H9 (cell line): Measurements from ENCODE around the gene TMEM107. TPM values are rescaled to one million over a fixed set of nuclear protein-coding genes. Genes with fewer than 3 reads are reported as not detected.

Experiments used
- DNase-seq: peaks from one replicate; pipeline ENCODE4 v3.0.0-alpha.2; 2017
- H2AFZ ChIP-seq: one replicate; pipeline ENCODE4 v1.6.1; 2013; ENCODE audit warnings: mild to moderate bottlenecking, low read length, control low read depth, moderate library complexity
- H2AK5ac ChIP-seq: 2 replicates; pipeline ENCODE4 v1.6.1; 2013; ENCODE audit warnings: low read length, control low read depth, mixed read lengths; ENCODE audit not compliant: insufficient read length
- H2BK120ac ChIP-seq: one replicate; pipeline ENCODE4 v1.6.1; 2013; ENCODE audit warnings: low read depth, mild to moderate bottlenecking, low read length, control low read depth, inconsistent platforms; ENCODE audit not compliant: poor library complexity, severe bottlenecking
- H2BK12ac ChIP-seq: 2 replicates; pipeline ENCODE4 v1.6.1; 2013; ENCODE audit warnings: low read length, control low read depth, mixed read lengths, low read depth; ENCODE audit not compliant: insufficient read length
- H2BK15ac ChIP-seq: 2 replicates; pipeline ENCODE4 v1.6.1; 2013; ENCODE audit warnings: low read depth, low read length, control low read depth
- H2BK20ac ChIP-seq: one replicate; pipeline ENCODE4 v1.6.1; 2013; ENCODE audit warnings: low read depth, mild to moderate bottlenecking, low read length, control low read depth, inconsistent platforms; ENCODE audit not compliant: poor library complexity, severe bottlenecking
- H2BK5ac ChIP-seq: 2 replicates; pipeline ENCODE4 v1.6.1; 2013; ENCODE audit warnings: low read length, control low read depth, mixed read lengths; ENCODE audit not compliant: insufficient read length
- H3K14ac ChIP-seq: 2 replicates; pipeline ENCODE4 v1.6.1; 2013; ENCODE audit warnings: low read length, control low read depth; ENCODE audit not compliant: insufficient read depth
- H3K18ac ChIP-seq: 2 replicates; pipeline ENCODE4 v1.6.1; 2013; ENCODE audit warnings: low read depth, mild to moderate bottlenecking, mixed read lengths, low read length, control low read depth; ENCODE audit not compliant: insufficient read length
- H3K23ac ChIP-seq: 2 replicates; pipeline ENCODE4 v1.6.1; 2013; ENCODE audit warnings: low read length, control low read depth, mixed read lengths, low read depth; ENCODE audit not compliant: insufficient read length
- H3K23me2 ChIP-seq: 2 replicates; pipeline ENCODE4 v1.6.1; 2013; ENCODE audit warnings: low read depth, mild to moderate bottlenecking, mixed read lengths, low read length, control low read depth; ENCODE audit not compliant: insufficient read length, poor library complexity, severe bottlenecking
- H3K27ac ChIP-seq: 2 replicates; pipeline ENCODE4 v1.5.1; 2013; ENCODE audit warnings: low read length, control low read depth, mixed read lengths, low read depth; ENCODE audit not compliant: insufficient read length
- H3K27me3 ChIP-seq: 2 replicates; pipeline ENCODE4 v1.6.1; 2013; ENCODE audit warnings: low read length, control low read depth, inconsistent platforms; ENCODE audit not compliant: insufficient read depth
- H3K4ac ChIP-seq: 2 replicates; pipeline ENCODE4 v1.6.1; 2013; ENCODE audit warnings: low read depth, mild to moderate bottlenecking, control low read depth, inconsistent platforms, low read length, moderate library complexity
- H3K4me1 ChIP-seq: 2 replicates; pipeline ENCODE4 v1.6.1; 2013; ENCODE audit warnings: low read length, control low read depth, inconsistent platforms; ENCODE audit not compliant: insufficient read depth
- H3K4me2 ChIP-seq: 2 replicates; pipeline ENCODE4 v1.6.1; 2013; ENCODE audit warnings: low read length, control low read depth, mixed read lengths; ENCODE audit not compliant: insufficient read length, insufficient read depth
- H3K56ac ChIP-seq: 2 replicates; pipeline ENCODE4 v1.6.1; 2013; ENCODE audit warnings: low read depth, mild to moderate bottlenecking, mixed read lengths, low read length, control low read depth; ENCODE audit not compliant: insufficient read length
- H3K79me1 ChIP-seq: 2 replicates; pipeline ENCODE4 v1.6.1; 2013; ENCODE audit warnings: low read depth, mild to moderate bottlenecking, moderate library complexity, low read length, control low read depth, inconsistent platforms; ENCODE audit not compliant: insufficient read depth, poor library complexity, severe bottlenecking
- H3K79me2 ChIP-seq: 2 replicates; pipeline ENCODE4 v1.6.1; 2013; ENCODE audit warnings: low read length, control low read depth, inconsistent platforms; ENCODE audit not compliant: insufficient read depth
- H3K9ac ChIP-seq: 2 replicates; pipeline ENCODE4 v1.6.1; 2013; ENCODE audit warnings: low read length, control low read depth, mixed read lengths; ENCODE audit not compliant: insufficient read length; ENCODE audit errors: extremely low read depth
- H3K9me3 ChIP-seq: one replicate; pipeline ENCODE4 v1.6.1; 2013; ENCODE audit warnings: low read depth, low read length, inconsistent platforms; ENCODE audit not compliant: control insufficient read depth
- H3T11ph ChIP-seq: one replicate; pipeline ENCODE4 v1.6.1; 2013; ENCODE audit warnings: mild to moderate bottlenecking, low read length, control low read depth, inconsistent platforms
- H4K20me1 ChIP-seq: one replicate; pipeline ENCODE4 v1.6.1; 2013; ENCODE audit not compliant: control insufficient read depth, insufficient read length, insufficient read depth
- H4K5ac ChIP-seq: 2 replicates; pipeline ENCODE4 v1.6.1; 2013; ENCODE audit warnings: low read depth, mild to moderate bottlenecking, mixed read lengths, low read length, control low read depth; ENCODE audit not compliant: insufficient read length
- H4K8ac ChIP-seq: replicated peaks from 2 replicates; pipeline ENCODE4 v1.6.1; 2013; ENCODE audit warnings: low read length, control low read depth, mixed read lengths, low read depth; ENCODE audit not compliant: insufficient read length
- H4K91ac ChIP-seq: 2 replicates; pipeline ENCODE4 v1.6.1; 2013; ENCODE audit warnings: low read depth, mild to moderate bottlenecking, moderate library complexity, mixed read lengths, low read length, control low read depth; ENCODE audit not compliant: insufficient read length
- H3K27ac Mint-ChIP-seq, 3 experiments: 2 replicates in 2 of 3; 3 replicates in 1 of 3; pipeline ENCODE4 v1.8.0; 2020 to 2021; ENCODE audit warnings: mixed read lengths in 3 of 3, mild to moderate bottlenecking in 1 of 3, moderate library complexity in 1 of 3
- H3K27me3 Mint-ChIP-seq: 2 replicates; pipeline ENCODE4 v1.8.0; 2021; ENCODE audit warnings: low read depth, mild to moderate bottlenecking, moderate library complexity, mixed read lengths
- H3K36me3 Mint-ChIP-seq, 3 experiments: 2 replicates in 2 of 3; 3 replicates in 1 of 3; pipeline ENCODE4 v1.8.0; 2020 to 2021; ENCODE audit warnings: low read depth in 3 of 3, mixed read lengths in 3 of 3; ENCODE audit not compliant: insufficient read depth in 1 of 3
- H3K4me1 Mint-ChIP-seq, 2 experiments: 2 replicates each; pipeline ENCODE4 v1.8.0; 2020; ENCODE audit warnings: mixed read lengths in 2 of 2
- H3K4me3 Mint-ChIP-seq, 2 experiments: 2 replicates in 1 of 2; 3 replicates in 1 of 2; pipeline ENCODE4 v1.8.0; 2020 to 2021; ENCODE audit warnings: mild to moderate bottlenecking in 2 of 2, mixed read lengths in 2 of 2, moderate library complexity in 1 of 2
- H3K9me3 Mint-ChIP-seq, 2 experiments: 2 replicates in 1 of 2; 3 replicates in 1 of 2; pipeline ENCODE4 v1.8.0; 2020; ENCODE audit warnings: mild to moderate bottlenecking in 2 of 2, mixed read lengths in 2 of 2, moderate library complexity in 1 of 2
- CTCF ChIP-seq: fragments of 200-600 bp; sonication (generic); conservative IDR thresholded peaks from 3 replicates; pipeline ENCODE4 v1.8.0; 2021; ENCODE audit warnings: antibody characterized with exemption, mild to moderate bottlenecking
- WGBS: extraction: QIAGEN DNeasy Blood & Tissue Kit; methylation state at CpG from one replicate; pipeline ENCODE4 v1.1.7; 2013; ENCODE audit warnings: missing lambda C conversion rate, low lambda C conversion rate, mixed read lengths; ENCODE audit not compliant: insufficient read length; ENCODE audit errors: extremely low coverage; 5-methylcytosine and 5-hydroxymethylcytosine counted together
- total RNA-seq: library from RNA; stranded (reverse); gene quantifications from 2 replicates; pipeline ENCODE4 v1.2.1, GENCODE V29; 2021

The TMEM107 gene
- total RNA-seq, 1 experiment from 2014 or later = 12.7 TPM

- Histone ChIP-seq H3T11ph (no peak overlapping the region), H3K14ac (no peak overlapping the region), H3K18ac (no peak overlapping the region), H3K4me1 (no peaks in the 10 kb centered on the region), H3K79me2 (no peaks in the 10 kb centered on the region), H2AFZ (no peak overlapping the region), H3K9me3 (no peaks in the 10 kb centered on the region), H2BK12ac (no peak overlapping the region), H3K79me1 (no peaks in the 10 kb centered on the region), H2BK120ac (no peak overlapping the region), H4K8ac (no peak overlapping the region), H4K20me1 (no peaks in the 10 kb centered on the region), H2BK5ac (no peak overlapping the region), H2BK20ac (no peak overlapping the region), H2BK15ac (no peak overlapping the region), H3K23me2 (peaks cover 10% of the 10 kb centered on the region), H2AK5ac (no peak overlapping the region), H3K23ac (no peak overlapping the region), H4K5ac (no peak overlapping the region), H4K91ac (no peak overlapping the region), H3K56ac (no peak overlapping the region), H3K9ac (no peak overlapping the region), H3K4me2 (peak overlapping the region; percentile 91), H3K4ac (no peak overlapping the region), H3K27ac (no peak overlapping the region), H3K27me3 (no peaks in the 10 kb centered on the region)
- Mint-ChIP-seq H3K4me3 (peak overlapping the region; percentile 97 to 100), H3K27me3 (peaks cover 25% of the 10 kb centered on the region), H3K9me3 (peaks cover 14 to 17% of the 10 kb centered on the region in 2 experiments; a peak in 4 of 5 replicates), H3K27ac (peak overlapping the region in 2 of 3 experiments; percentile 99 to 100; a peak in 5 of 7 replicates), H3K4me1 (peaks cover 7 to 23% of the 10 kb centered on the region in 2 experiments), H3K36me3 (peaks cover 0 to 8% (median 5%) of the 10 kb centered on the region in 3 experiments; a peak in 3 of 7 replicates)
- WGBS = no CpG with 5 or more reads among the region's 9 CpGs
- no peak for DNase-seq
- TF ChIP-seq CTCF = no peak
Measured at GRCh38 chr17:8222380-8222629, 46.1 kb upstream of the TMEM107 start.
